Left ventricle myocardium inferior (tissue), 1 donor: ENCODE data around the gene ST7. TPM values are rescaled to one million over a fixed set of nuclear protein-coding genes. Genes with fewer than 3 reads are reported as not detected.
"Not testable (repeated sequence)": the region's sequence is repeated elsewhere in the genome, so short reads cannot be mapped to it uniquely, and the experiment has no call there.

Experiments used
- DNase-seq: peaks from one replicate; pipeline ENCODE4 v3.0.0-alpha.2; 2020
- H3K27ac ChIP-seq: fragments of 200-600 bp; replicated peaks from 2 replicates; pipeline ENCODE4 v1.8.0; 2021
- H3K27me3 ChIP-seq: fragments of 200-600 bp; 2 replicates; pipeline ENCODE4 v1.8.0; 2021; ENCODE audit warnings: low read depth
- H3K36me3 ChIP-seq: fragments of 200-600 bp; 2 replicates; pipeline ENCODE4 v1.8.0; 2021
- H3K4me1 ChIP-seq: fragments of 200-600 bp; 2 replicates; pipeline ENCODE4 v1.8.0; 2021
- H3K4me3 ChIP-seq: fragments of 200-600 bp; 2 replicates; pipeline ENCODE4 v1.8.0; 2021; ENCODE audit warnings: mild to moderate bottlenecking, moderate library complexity
- H3K9me3 ChIP-seq: fragments of 200-600 bp; replicated peaks from 2 replicates; pipeline ENCODE4 v1.8.0; 2021
- CTCF ChIP-seq: fragments of 200-600 bp; IDR thresholded peaks from 2 replicates; pipeline ENCODE4 v1.8.0; 2021; ENCODE audit warnings: antibody characterized with exemption, mild to moderate bottlenecking, borderline replicate concordance
- intact Hi-C: fragments of 100-400 bp; cut with micrococcal nuclease; formaldehyde crosslinking; loops from one replicate; pipeline ENCODE4 v1.11.0; 2022
- total RNA-seq: library from RNA; stranded (reverse); fragmentation: NEBNext Ultra II Directional; extraction: Animal tissue kit (Norgen Biotek cat#: 25700); gene quantifications from one replicate; pipeline ENCODE4 v1.2.1, GENCODE V29; 2021
- donor health status: DM: no; HTN: yes; CAD: no; lungs with severe emphysema.

Gene ST7
- total RNA-seq, 1 donor from 2014 or later, result 28.5 TPM

DNA sequence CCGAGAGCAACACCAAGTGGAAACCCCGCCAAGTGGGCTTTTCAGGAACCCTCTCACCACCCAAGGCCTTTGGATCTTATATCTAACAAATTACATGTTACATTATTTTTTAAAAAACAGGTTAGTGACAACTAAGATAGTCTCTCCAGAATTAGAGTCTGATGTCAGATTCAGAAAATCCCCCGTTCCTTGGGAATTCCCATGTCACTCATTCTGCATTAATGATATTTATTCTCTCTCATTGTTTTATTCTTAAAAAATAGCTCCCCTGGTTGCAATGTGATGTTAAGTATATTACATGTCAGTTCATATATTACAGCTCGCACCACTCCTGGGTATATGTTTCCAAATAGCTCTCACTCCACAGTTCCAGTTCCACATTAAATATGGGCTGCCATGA, 287.8 kb downstream of the ST7 start:
- no peak for DNase-seq
- Histone ChIP-seq H3K4me3 (no peak overlapping the region), H3K9me3 (peaks cover 12% of the 10 kb centered on the region), H3K4me1 (no peaks in the 10 kb centered on the region), H3K36me3 (no peaks in the 10 kb centered on the region), H3K27ac (no peak overlapping the region), H3K27me3 (peaks cover 21% of the 10 kb centered on the region)
- TF ChIP-seq CTCF, result no peak
- intact Hi-C loops, result no loop called here

DNA sequence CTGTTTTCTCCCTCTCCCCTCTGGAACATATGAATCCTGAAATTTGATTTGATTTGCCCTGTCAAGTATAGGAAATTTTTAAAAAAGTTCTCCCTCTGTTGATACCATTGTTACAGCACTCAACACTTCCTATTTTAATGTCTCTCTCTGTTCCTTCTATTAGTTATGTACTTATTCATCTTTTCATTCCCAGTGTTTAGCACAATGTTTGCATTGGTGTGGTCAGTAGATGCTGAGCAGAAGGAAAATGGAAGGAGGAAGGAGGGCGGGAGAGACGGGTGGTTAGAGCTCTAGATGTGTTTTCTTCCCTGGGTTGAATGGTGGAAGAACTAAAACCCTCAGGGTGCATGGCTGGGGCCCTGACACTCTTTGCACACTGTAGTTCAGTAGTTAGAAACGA, 290.1 kb downstream of the ST7 start:
- Histone ChIP-seq H3K9me3 (peaks cover 9% of the 10 kb centered on the region), H3K36me3 (no peaks in the 10 kb centered on the region), H3K27ac (no peak overlapping the region), H3K4me3 (no peak overlapping the region), H3K27me3 (peaks cover 15% of the 10 kb centered on the region), H3K4me1 (no peaks in the 10 kb centered on the region)
- TF ChIP-seq CTCF, result no peak
- intact Hi-C loops, result no loop called here
- no peak for DNase-seq

- DNase-seq, H3K4me3 ChIP-seq, H3K4me1 ChIP-seq, H3K36me3 ChIP-seq, H3K27ac ChIP-seq, H3K9me3 ChIP-seq, intact Hi-C loops: not testable (repeated sequence)
- peaks cover 13% of the 10 kb centered on the region for H3K27me3 ChIP-seq
These were observed 292.4 kb downstream of the ST7 start for GRCh38 chr7:117245703-117246102.

- no peak for TF ChIP-seq CTCF
- intact Hi-C loops, result no loop called here
- H3K9me3 ChIP-seq, result peaks cover 9% of the 10 kb centered on the region
- H3K27ac ChIP-seq, result no peak overlapping the region
- H3K4me1 ChIP-seq, result no peaks in the 10 kb centered on the region
- H3K36me3 ChIP-seq, result no peaks in the 10 kb centered on the region
- DNase-seq, result no peak
- no peak overlapping the region for H3K4me3 ChIP-seq
- peaks cover 2% of the 10 kb centered on the region for H3K27me3 ChIP-seq
These were observed 294.5 kb downstream of the ST7 start for GRCh38 chr7:117247809-117248208.

DNA sequence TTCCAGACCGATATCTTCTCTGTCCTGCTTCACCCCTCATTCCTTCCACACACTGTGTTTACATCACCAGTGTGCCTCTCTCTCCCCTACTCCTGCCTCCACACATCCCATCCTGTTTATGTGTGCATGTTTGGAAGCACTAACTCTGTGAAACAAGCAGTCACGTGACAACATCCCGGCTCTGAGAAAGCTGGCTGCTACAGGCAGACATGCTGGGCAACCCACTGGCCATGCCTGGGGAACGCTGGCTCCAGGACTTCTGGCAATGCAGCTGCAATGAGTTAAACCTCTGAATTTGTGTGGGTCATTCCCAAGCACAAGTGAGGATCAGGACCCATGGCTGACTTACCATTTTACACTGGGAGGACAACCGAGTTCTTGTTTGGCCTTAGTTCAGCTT, 295.5 kb downstream of the ST7 start:
- peaks cover 3% of the 10 kb centered on the region for H3K27me3 ChIP-seq
- no peak for DNase-seq
- H3K36me3 ChIP-seq, result no peaks in the 10 kb centered on the region
- TF ChIP-seq CTCF, result no peak
- intact Hi-C loops, result no loop called here
- H3K4me3 ChIP-seq, result no peak overlapping the region
- H3K9me3 ChIP-seq, result peaks cover 9% of the 10 kb centered on the region
- H3K27ac ChIP-seq, result no peak overlapping the region
- H3K4me1 ChIP-seq, result no peaks in the 10 kb centered on the region

- intact Hi-C loops, result no loop called here
- Histone ChIP-seq H3K4me1 (no peaks in the 10 kb centered on the region), H3K9me3 (peaks cover 4% of the 10 kb centered on the region), H3K27ac (no peak overlapping the region), H3K36me3 (no peaks in the 10 kb centered on the region), H3K27me3 (peaks cover 3% of the 10 kb centered on the region), H3K4me3 (no peak overlapping the region)
- DNase-seq, result no peak
- no peak for TF ChIP-seq CTCF
These were observed 296.4 kb downstream of the ST7 start for GRCh38 chr7:117249696-117250095.
